CD4-positive, alpha-beta memory T cell (primary cell): ENCODE measurements around the gene TMEM254. TPM values are rescaled to one million over a fixed set of nuclear protein-coding genes. Genes with fewer than 3 reads are reported as not detected.
"Not testable (repeated sequence)": the region's sequence is repeated elsewhere in the genome, so short reads cannot be mapped to it uniquely, and the experiment has no call there.

Source experiments
- CTCF ChIA-PET: fragments of 350-600 bp; sonication (Branson Sonifier 250); formaldehyde crosslinking; loops from one replicate; lab custom pipeline; 2021; ENCODE audit warnings: inconsistent platforms; ENCODE audit not compliant: partially characterized antibody; lab: Charles Lee
- POLR2A ChIA-PET: fragments of 350-600 bp; sonication (Branson Sonifier 250); formaldehyde crosslinking; loops from one replicate; lab custom pipeline; 2021; ENCODE audit not compliant: partially characterized antibody; lab: Charles Lee
- DNase-seq, 5 donors: peaks; one replicate each; pipeline versions ENCODE4 v3.0.0 to v3.0.0-alpha.2; 2020 to 2022; ENCODE audit warnings: mixed read lengths in 1 of 5
- H3K27ac ChIP-seq: one replicate; pipeline ENCODE4 v1.7.0; 2013; ENCODE audit warnings: low read depth, low read length
- H3K27me3 ChIP-seq: 2 replicates; pipeline ENCODE4 v1.7.0; 2013; ENCODE audit warnings: mild to moderate bottlenecking, low read length, moderate library complexity; ENCODE audit not compliant: insufficient read depth
- H3K36me3 ChIP-seq: 2 replicates; pipeline ENCODE4 v1.7.0; 2013; ENCODE audit warnings: mild to moderate bottlenecking, low read length, moderate library complexity; ENCODE audit not compliant: insufficient read depth
- H3K4me1 ChIP-seq: 2 replicates; pipeline ENCODE4 v1.7.0; 2013; ENCODE audit warnings: mild to moderate bottlenecking, low read length, moderate library complexity; ENCODE audit not compliant: insufficient read depth
- H3K4me3 ChIP-seq, 2 donors: one replicate each; pipeline ENCODE4 v1.7.0; 2013; ENCODE audit warnings: low read length in 2 of 2, mild to moderate bottlenecking in 1 of 2
- H3K9me3 ChIP-seq, 2 donors: one replicate each; pipeline ENCODE4 v1.7.0; 2013; ENCODE audit warnings: low read length in 2 of 2, control low read depth in 1 of 2; ENCODE audit not compliant: control insufficient read depth in 1 of 2
- H3K27ac Mint-ChIP-seq, 7 donors: one replicate each; pipeline ENCODE4 v1.8.0; 2020 to 2021; ENCODE audit warnings: mixed read lengths in 7 of 7, mild to moderate bottlenecking in 6 of 7, inconsistent platforms in 3 of 7, moderate library complexity in 3 of 7
- H3K27me3 Mint-ChIP-seq, 2 donors: one replicate each; pipeline ENCODE4 v1.8.0; 2020 to 2021; ENCODE audit warnings: mixed read lengths in 2 of 2
- H3K36me3 Mint-ChIP-seq, 2 donors: one replicate each; pipeline ENCODE4 v1.8.0; 2020 to 2021; ENCODE audit warnings: mixed read lengths in 2 of 2, inconsistent platforms in 1 of 2, mild to moderate bottlenecking in 1 of 2
- H3K4me1 Mint-ChIP-seq, 4 donors: one replicate each; pipeline ENCODE4 v1.8.0; 2020 to 2021; ENCODE audit warnings: mixed read lengths in 4 of 4, mild to moderate bottlenecking in 1 of 4
- H3K4me3 Mint-ChIP-seq, 8 donors: one replicate each; pipeline ENCODE4 v1.8.0; 2020 to 2021; ENCODE audit warnings: mixed read lengths in 8 of 8, mild to moderate bottlenecking in 7 of 8, moderate library complexity in 6 of 8, inconsistent platforms in 3 of 8
- H3K9me3 Mint-ChIP-seq, 8 donors: one replicate each; pipeline ENCODE4 v1.8.0; 2020 to 2021; ENCODE audit warnings: mixed read lengths in 8 of 8, mild to moderate bottlenecking in 5 of 8, inconsistent platforms in 3 of 8, moderate library complexity in 1 of 8
- intact Hi-C: fragments of 100-400 bp; cut with micrococcal nuclease; formaldehyde crosslinking; loops from one replicate; pipeline ENCODE4 v1.15.1; 2023
- polyA plus RNA-seq, 2 donors: library from polyadenylated mRNA; unstranded; fragments of 300-500 nt; fragmentation: Illumina TruSeq; gene quantifications; one replicate each; pipeline ENCODE4 v1.2.3, GENCODE V29; 2021
- total RNA-seq, 2 experiments: library from RNA; stranded (reverse); gene quantifications; one replicate each; pipeline ENCODE4 v1.2.3, GENCODE V29; 2021

Gene TMEM254
- total RNA-seq (10 to 100 TPM; 14.2 to 16.6 TPM), polyA plus RNA-seq (10 to 100 TPM; 35.6 to 49.4 TPM)

GRCh38 chr10:80078448-80079311, at the start of gene TMEM254:
TSS of gene TMEM254 (plus strand) at chr10:80078665. CDS start at chr10:80078700, 35 bp downstream.
- POLR2A ChIA-PET: interaction anchor here (0.9 to 2.6 kb wide), 8 partner anchors 8 to 127 kb away, joined by 3 to 14 read pairs (median 4); partner anchors contain the start of gene ANXA11
- peak within 1 kb of the TSS; percentile 85 to 99 (median 98) for H3K27ac Mint-ChIP-seq
- peak within 1 kb of the TSS; percentile 92 to 98 (median 96) for H3K4me3 Mint-ChIP-seq
- DNase-seq: peak; percentile 83 to 85 (median 85)
- CTCF ChIA-PET: interaction anchor here (0.6 to 1.9 kb wide), 5 partner anchors 11 to 464 kb away, joined by 3 to 5 read pairs (median 4); no protein-coding TSS in a partner anchor
- peak within 1 kb of the TSS; percentile 76 to 86 for H3K4me3 ChIP-seq
- peaks cover 21% of the 10 kb centered on the region for H3K4me1 ChIP-seq
- no peaks in the 10 kb centered on the region for H3K9me3 ChIP-seq
- no peaks in the 10 kb centered on the region for H3K36me3 ChIP-seq
- H3K4me1 Mint-ChIP-seq: peaks cover 13 to 30% (median 17%) of the 10 kb centered on the region in 4 donors
- H3K27me3 ChIP-seq: no peaks in the 10 kb centered on the region
- no peaks in the 10 kb centered on the region for H3K27me3 Mint-ChIP-seq
- intact Hi-C loops: loop anchor here (1.0 to 5.0 kb wide), 2 partner anchors 109 to 124 kb away; no protein-coding TSS in a partner anchor
- H3K9me3 Mint-ChIP-seq: no peaks in the 10 kb centered on the region
- H3K36me3 Mint-ChIP-seq: peaks cover 4 to 15% of the 10 kb centered on the region in 2 donors
- peak within 1 kb of the TSS; percentile 83 for H3K27ac ChIP-seq

- intact Hi-C loops, H3K27me3 ChIP-seq, H3K36me3 Mint-ChIP-seq, H3K9me3 ChIP-seq, H3K4me3 ChIP-seq, H3K27ac ChIP-seq, H3K36me3 ChIP-seq, H3K4me1 ChIP-seq, POLR2A ChIA-PET, H3K9me3 Mint-ChIP-seq, H3K4me3 Mint-ChIP-seq, H3K27me3 Mint-ChIP-seq, H3K4me1 Mint-ChIP-seq, CTCF ChIA-PET, H3K27ac Mint-ChIP-seq: not testable (repeated sequence)
- peak in 1 of 5 donors; percentile 2 for DNase-seq
Measured at GRCh38 chr10:80029205-80029604, 49.3 kb upstream of the TMEM254 start.

- POLR2A ChIA-PET, H3K4me1 Mint-ChIP-seq, H3K9me3 ChIP-seq, H3K4me3 ChIP-seq, H3K36me3 ChIP-seq, H3K27ac ChIP-seq, H3K27me3 Mint-ChIP-seq, H3K27me3 ChIP-seq, DNase-seq, H3K36me3 Mint-ChIP-seq, intact Hi-C loops, H3K4me3 Mint-ChIP-seq, H3K9me3 Mint-ChIP-seq, CTCF ChIA-PET, H3K4me1 ChIP-seq, H3K27ac Mint-ChIP-seq: not testable (repeated sequence)
Measured at GRCh38 chr10:80029865-80030264, 48.6 kb upstream of the TMEM254 start.

GRCh38 chr10:80032503-80032902, 46.0 kb upstream of the TMEM254 start:
- no peaks in the 10 kb centered on the region for H3K9me3 Mint-ChIP-seq
- DNase-seq: no peak
- intact Hi-C loops: no loop called here
- POLR2A ChIA-PET: no interaction called here
- Histone ChIP-seq H3K27ac (no peak overlapping the region), H3K4me3 (no peak overlapping the region), H3K9me3 (no peaks in the 10 kb centered on the region), H3K36me3 (no peaks in the 10 kb centered on the region), H3K27me3 (no peaks in the 10 kb centered on the region), H3K4me1 (no peaks in the 10 kb centered on the region)
- CTCF ChIA-PET: no interaction called here
- H3K27ac Mint-ChIP-seq: no peak overlapping the region
- H3K36me3 Mint-ChIP-seq: no peaks in the 10 kb centered on the region
- H3K4me1 Mint-ChIP-seq: no peaks in the 10 kb centered on the region
- no peak overlapping the region for H3K4me3 Mint-ChIP-seq
- no peaks in the 10 kb centered on the region for H3K27me3 Mint-ChIP-seq

- H3K36me3 ChIP-seq, DNase-seq, H3K4me1 Mint-ChIP-seq, H3K36me3 Mint-ChIP-seq, H3K4me3 Mint-ChIP-seq, H3K9me3 ChIP-seq, H3K27ac ChIP-seq, H3K4me3 ChIP-seq, POLR2A ChIA-PET, H3K9me3 Mint-ChIP-seq, intact Hi-C loops, H3K27me3 ChIP-seq, H3K4me1 ChIP-seq, H3K27ac Mint-ChIP-seq, H3K27me3 Mint-ChIP-seq: not testable (repeated sequence)
- CTCF ChIA-PET: interaction anchor here (1.1 kb wide), 1 partner anchor 12 kb away, joined by 7 read pairs; no protein-coding TSS in a partner anchor
Measured at GRCh38 chr10:80034766-80035165, 43.7 kb upstream of the TMEM254 start.

GRCh38 chr10:80035430-80035829, 43.0 kb upstream of the TMEM254 start:
- H3K4me3 Mint-ChIP-seq, H3K27ac Mint-ChIP-seq, POLR2A ChIA-PET, H3K36me3 ChIP-seq, H3K4me1 Mint-ChIP-seq, H3K4me3 ChIP-seq, intact Hi-C loops, DNase-seq, H3K27me3 Mint-ChIP-seq, H3K4me1 ChIP-seq, H3K9me3 ChIP-seq, H3K27me3 ChIP-seq, H3K36me3 Mint-ChIP-seq, H3K9me3 Mint-ChIP-seq, H3K27ac ChIP-seq: not testable (repeated sequence)
- CTCF ChIA-PET: interaction anchor here (1.1 kb wide), 1 partner anchor 12 kb away, joined by 7 read pairs; no protein-coding TSS in a partner anchor

GRCh38 chr10:80036921-80037500, 41.5 kb upstream of the TMEM254 start:
- H3K9me3 Mint-ChIP-seq, H3K4me3 Mint-ChIP-seq, H3K4me1 ChIP-seq, DNase-seq, H3K4me1 Mint-ChIP-seq, H3K36me3 Mint-ChIP-seq, H3K27ac Mint-ChIP-seq, POLR2A ChIA-PET, H3K9me3 ChIP-seq, H3K27me3 ChIP-seq, intact Hi-C loops, H3K4me3 ChIP-seq, H3K36me3 ChIP-seq, H3K27me3 Mint-ChIP-seq, H3K27ac ChIP-seq: not testable (repeated sequence)
- CTCF ChIA-PET: interaction anchor here (0.8 kb wide), 1 partner anchor 11 kb away, joined by 3 read pairs; no protein-coding TSS in a partner anchor
